ENCODE measurements around the gene SLC25A11. TPM values are rescaled to one million over a fixed set of nuclear protein-coding genes. Genes with fewer than 3 reads are reported as not detected.

The SLC25A11 gene
- total RNA-seq, 3 donors from 2014 or later = 38.8 to 48.5 (median 42.6) TPM

- Histone ChIP-seq H3K27me3 (no peaks in the 10 kb centered on the region), H3K27ac (peak overlapping the region; percentile 34 to 52), H3K9me3 (no peaks in the 10 kb centered on the region), H3K4me1 (peaks cover 0 to 3% of the 10 kb centered on the region in 2 donors), H3K4me3 (peak overlapping the region in 1 of 3 donors; percentile 73), H3K36me3 (peaks cover 6% of the 10 kb centered on the region)
- intact Hi-C loops (cut with DNase I; ENCODE audit: low total_unique reads) = loop anchor here (10.0 kb wide), 1 partner anchor 84 kb away; the partner anchor contains the start of gene CAMTA2
- no peak for DNase-seq (ENCODE audit: low spot score in 2 of 2)
- TF ChIP-seq POLR2AphosphoS5 (IDR thresholded peaks at IDR 0.05) (no peak), CTCF (IDR thresholded peaks at IDR 0.05) (no peak), POLR2A (IDR thresholded peaks at IDR 0.05) (no peak)
These were observed 38.7 kb downstream of the SLC25A11 start for GRCh38 chr17:4901108-4901647.

GRCh38 chr17:4900231-4901107, 39.4 kb downstream of the SLC25A11 start:
- H3K27ac ChIP-seq = peak overlapping the region; percentile 83 to 91
- DNase-seq (ENCODE audit: low spot score in 2 of 2) = no peak
- H3K9me3 ChIP-seq = no peaks in the 10 kb centered on the region
- H3K36me3 ChIP-seq = peaks cover 6% of the 10 kb centered on the region
- H3K4me1 ChIP-seq = peaks cover 0 to 3% of the 10 kb centered on the region in 2 donors
- peak overlapping the region; percentile 47 to 73 (median 67) for H3K4me3 ChIP-seq
- no peaks in the 10 kb centered on the region for H3K27me3 ChIP-seq
- TF ChIP-seq POLR2AphosphoS5 (IDR thresholded peaks at IDR 0.05) = no peak
- no peak for TF ChIP-seq CTCF (IDR thresholded peaks at IDR 0.05)
- no peak for TF ChIP-seq POLR2A (IDR thresholded peaks at IDR 0.05)
- intact Hi-C loops (cut with DNase I; ENCODE audit: low total_unique reads) = loop anchor here (10.0 kb wide), 1 partner anchor 84 kb away; the partner anchor contains the start of gene CAMTA2

- TF ChIP-seq POLR2A (IDR thresholded peaks at IDR 0.05) = peak; percentile 10
- TF ChIP-seq POLR2AphosphoS5 (IDR thresholded peaks at IDR 0.05) = peak; percentile 14 to 89 (median 38)
- no peak for TF ChIP-seq CTCF (IDR thresholded peaks at IDR 0.05)
- Histone ChIP-seq H3K36me3 (peaks cover 6% of the 10 kb centered on the region), H3K27me3 (no peaks in the 10 kb centered on the region), H3K4me3 (peak within 1 kb of the TSS; percentile 47 to 73 (median 67)), H3K27ac (peak within 1 kb of the TSS; percentile 83 to 91), H3K9me3 (no peaks in the 10 kb centered on the region), H3K4me1 (peaks cover 0 to 3% of the 10 kb centered on the region in 2 donors)
- peak; percentile 87 to 94 for DNase-seq (ENCODE audit: low spot score in 2 of 2)
- intact Hi-C loops (cut with DNase I; ENCODE audit: low total_unique reads) = loop anchor here (10.0 kb wide), 1 partner anchor 85 kb away; the partner anchor contains the start of gene CAMTA2
These were observed 40.3 kb downstream of the SLC25A11 start, which contains the start of gene C17orf107 for GRCh38 chr17:4899341-4900230. Gene C17orf107 (plus strand): TSS chr17:4899536. CDS start chr17:4899763, 227 bp downstream.

GRCh38 chr17:4898927-4899326, 40.9 kb downstream of the SLC25A11 start:
- Histone ChIP-seq H3K4me3 (peak overlapping the region; percentile 47 to 73 (median 67)), H3K36me3 (peaks cover 6% of the 10 kb centered on the region), H3K9me3 (no peaks in the 10 kb centered on the region), H3K4me1 (peaks cover 0 to 3% of the 10 kb centered on the region in 2 donors), H3K27me3 (no peaks in the 10 kb centered on the region), H3K27ac (peak overlapping the region; percentile 83 to 91)
- TF ChIP-seq POLR2A (IDR thresholded peaks at IDR 0.05) (no peak), CTCF (IDR thresholded peaks at IDR 0.05) (no peak), POLR2AphosphoS5 (IDR thresholded peaks at IDR 0.05) (no peak)
- DNase-seq (ENCODE audit: low spot score in 2 of 2) = no peak
- intact Hi-C loops (cut with DNase I; ENCODE audit: low total_unique reads) = no loop called here
